ENCODE measurements around the gene PLCD1. TPM values are rescaled to one million over a fixed set of nuclear protein-coding genes. Genes with fewer than 3 reads are reported as not detected.

Gene PLCD1
- total RNA-seq, 1 experiment from 2014 or later: 13.5 TPM

DNA sequence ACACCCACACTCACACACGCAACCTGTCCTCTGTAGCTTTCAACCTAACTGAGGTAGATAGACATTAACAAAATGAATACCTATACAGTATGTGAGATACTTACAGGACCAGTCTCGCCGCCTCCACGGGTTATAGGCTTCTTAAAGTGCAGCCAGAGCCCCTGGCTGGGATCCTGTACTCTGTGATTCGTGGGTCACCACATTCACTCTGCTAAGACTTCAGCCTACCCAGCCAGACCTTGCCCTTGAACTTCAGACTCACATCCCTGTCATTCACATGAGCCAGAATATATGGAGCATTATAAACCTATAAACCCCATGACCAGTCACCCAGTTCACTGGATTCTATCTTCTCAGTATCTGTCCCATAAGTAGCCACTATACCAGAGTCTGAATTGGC lies 11.0 kb upstream of the PLCD1 start:
- POLR2A ChIA-PET (ENCODE audit: unreplicated experiment): interaction anchor here (0.6 kb wide), 1 partner anchor 146 kb away, joined by 19 read pairs; no protein-coding TSS in a partner anchor
- intact Hi-C loops (cut with micrococcal nuclease; ENCODE audit: unreplicated experiment): loop anchor here (1.0 kb wide), 1 partner anchor 36 kb away; no protein-coding TSS in a partner anchor
- TF ChIP-seq, protein P1, sequence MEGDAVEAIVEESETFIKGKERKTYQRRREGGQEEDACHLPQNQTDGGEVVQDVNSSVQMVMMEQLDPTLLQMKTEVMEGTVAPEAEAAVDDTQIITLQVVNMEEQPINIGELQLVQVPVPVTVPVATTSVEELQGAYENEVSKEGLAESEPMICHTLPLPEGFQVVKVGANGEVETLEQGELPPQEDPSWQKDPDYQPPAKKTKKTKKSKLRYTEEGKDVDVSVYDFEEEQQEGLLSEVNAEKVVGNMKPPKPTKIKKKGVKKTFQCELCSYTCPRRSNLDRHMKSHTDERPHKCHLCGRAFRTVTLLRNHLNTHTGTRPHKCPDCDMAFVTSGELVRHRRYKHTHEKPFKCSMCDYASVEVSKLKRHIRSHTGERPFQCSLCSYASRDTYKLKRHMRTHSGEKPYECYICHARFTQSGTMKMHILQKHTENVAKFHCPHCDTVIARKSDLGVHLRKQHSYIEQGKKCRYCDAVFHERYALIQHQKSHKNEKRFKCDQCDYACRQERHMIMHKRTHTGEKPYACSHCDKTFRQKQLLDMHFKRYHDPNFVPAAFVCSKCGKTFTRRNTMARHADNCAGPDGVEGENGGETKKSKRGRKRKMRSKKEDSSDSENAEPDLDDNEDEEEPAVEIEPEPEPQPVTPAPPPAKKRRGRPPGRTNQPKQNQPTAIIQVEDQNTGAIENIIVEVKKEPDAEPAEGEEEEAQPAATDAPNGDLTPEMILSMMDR (conservative IDR thresholded peaks at IDR 0.05): no peak
- TF ChIP-seq EZH2 (IDR thresholded peaks at IDR 0.05; ENCODE audit: low read depth): no peak

DNA sequence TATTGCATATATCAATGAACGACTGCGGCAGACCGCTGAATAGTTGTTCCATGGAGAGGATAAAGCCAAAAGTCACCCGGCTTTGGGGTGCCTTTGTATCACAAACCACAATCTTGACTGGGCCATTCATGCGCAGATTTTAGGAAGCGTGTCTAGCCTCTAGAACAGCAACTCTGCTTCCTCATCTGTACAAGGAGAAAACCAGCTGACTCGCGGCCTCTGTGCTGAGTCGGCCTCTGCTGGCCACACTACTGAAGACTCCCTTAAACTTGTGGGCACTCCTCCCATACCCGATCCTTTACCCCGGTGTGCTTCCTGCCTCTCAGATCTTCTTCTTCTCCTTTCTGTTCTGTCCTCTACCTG lies 10.4 kb upstream of the PLCD1 start:
- no peak overlapping the region for H3K27ac ChIP-seq
- TF ChIP-seq, protein P1 (conservative IDR thresholded peaks at IDR 0.05): no peak
- no peak for TF ChIP-seq EZH2 (IDR thresholded peaks at IDR 0.05; ENCODE audit: low read depth)
- no peaks in the 10 kb centered on the region for H3K9me2 ChIP-seq (ENCODE audit: insufficient read depth)
- no peak overlapping the region for H3K4me3 ChIP-seq
- no peaks in the 10 kb centered on the region for H3K27me3 ChIP-seq (ENCODE audit: insufficient read depth, low read depth)
- H3K79me2 ChIP-seq (ENCODE audit: low read depth): no peaks in the 10 kb centered on the region
- no peaks in the 10 kb centered on the region for H3K9me3 ChIP-seq (ENCODE audit: insufficient read depth, low read depth)
- intact Hi-C loops (cut with micrococcal nuclease; ENCODE audit: unreplicated experiment): loop anchor here (1.0 kb wide), 1 partner anchor 36 kb away; no protein-coding TSS in a partner anchor
- H2AFZ ChIP-seq: no peak overlapping the region
- DNase-seq: peak in 1 of 2 experiments; percentile 37
- H3F3A ChIP-seq (ENCODE audit: insufficient read depth, low read depth): no peaks in the 10 kb centered on the region
- POLR2A ChIA-PET (ENCODE audit: unreplicated experiment): no interaction called here
- BruUV-seq (replicated peaks): no TSS peak
- no peaks in the 10 kb centered on the region for H4K20me1 ChIP-seq (ENCODE audit: insufficient read depth)
- H3K4me1 ChIP-seq (replicated peaks; ENCODE audit: insufficient read depth): peaks cover 5% of the 10 kb centered on the region; the same call in 1 of the 2 replicates
- H3K4me2 ChIP-seq: no peak overlapping the region; the same call in 1 of the 2 replicates
- H3K36me3 ChIP-seq (ENCODE audit: low read depth): no peaks in the 10 kb centered on the region
- CTCF ChIA-PET: no interaction called here

More for the DNA sequence above, 11.0 kb upstream of the PLCD1 start:
- H3K27me3 ChIP-seq (ENCODE audit: insufficient read depth, low read depth): no peaks in the 10 kb centered on the region
- DNase-seq: no peak
- no TSS peak for BruUV-seq (replicated peaks)
- no peaks in the 10 kb centered on the region for H3K9me3 ChIP-seq (ENCODE audit: insufficient read depth, low read depth)
- no peak overlapping the region for H3K4me2 ChIP-seq
- H3K9me2 ChIP-seq (ENCODE audit: insufficient read depth): no peaks in the 10 kb centered on the region
- H3F3A ChIP-seq (ENCODE audit: insufficient read depth, low read depth): no peaks in the 10 kb centered on the region
- no peaks in the 10 kb centered on the region for H4K20me1 ChIP-seq (ENCODE audit: insufficient read depth)
- H3K79me2 ChIP-seq (ENCODE audit: low read depth): no peaks in the 10 kb centered on the region
- no peak overlapping the region for H3K27ac ChIP-seq
- H3K4me3 ChIP-seq: no peak overlapping the region
- CTCF ChIA-PET: no interaction called here
- no peaks in the 10 kb centered on the region for H3K36me3 ChIP-seq (ENCODE audit: low read depth)
- peaks cover 5% of the 10 kb centered on the region; the same call in 1 of the 2 replicates for H3K4me1 ChIP-seq (replicated peaks; ENCODE audit: insufficient read depth)
- no peak overlapping the region for H2AFZ ChIP-seq

DNA sequence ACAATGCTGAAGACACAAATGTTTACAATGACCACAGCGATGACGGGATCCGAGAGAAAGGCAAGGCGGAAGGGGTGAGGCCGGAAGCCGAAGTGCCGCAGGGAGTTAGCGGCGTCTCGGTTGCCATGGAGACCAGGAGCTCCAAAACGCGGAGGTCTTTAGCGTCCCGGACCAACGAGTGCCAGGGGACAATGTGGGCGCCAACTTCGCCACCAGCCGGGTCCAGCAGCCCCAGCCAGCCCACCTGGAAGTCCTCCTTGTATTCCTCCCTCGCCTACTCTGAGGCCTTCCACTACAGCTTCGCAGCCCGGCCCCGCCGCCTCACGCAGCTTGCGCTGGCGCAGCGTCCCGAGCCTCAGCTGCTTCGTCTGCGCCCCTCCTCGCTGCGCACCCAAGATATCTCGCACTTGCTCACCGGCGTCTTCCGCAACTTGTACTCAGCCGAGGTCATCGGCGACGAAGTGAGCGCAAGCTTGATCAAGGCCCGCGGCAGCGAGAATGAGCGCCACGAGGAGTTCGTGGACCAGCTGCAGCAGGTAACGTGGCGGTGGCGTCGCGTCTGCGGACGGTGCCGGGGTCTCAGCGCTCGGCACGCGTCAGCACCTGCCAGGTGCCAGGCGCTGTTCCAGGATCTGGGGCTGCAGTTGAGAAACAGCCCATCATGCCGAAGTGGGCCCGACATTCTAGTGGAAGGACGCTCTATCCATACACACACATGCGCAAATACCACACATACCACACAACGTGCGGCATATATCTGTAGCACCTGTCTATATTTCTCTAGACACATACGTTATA lies 9.9 kb upstream of the PLCD1 start, which contains the start of gene DLEC1:
TSS of gene DLEC1 (plus strand) at position 108 of the 798 bp plus-strand sequence. CDS start at position 126, 18 bp downstream.
- H3K4me3 ChIP-seq: peak within 1 kb of the TSS; percentile 49
- ChIA-PET POLR2A (ENCODE audit: unreplicated experiment) (interaction anchor here (0.7 kb wide), 1 partner anchor 1046 kb away, joined by 4 read pairs; the partner anchor contains the start of gene EPM2AIP1), CTCF (no interaction called here)
- no peaks in the 10 kb centered on the region for H3K36me3 ChIP-seq (ENCODE audit: low read depth)
- H2AFZ ChIP-seq: peak within 1 kb of the TSS; percentile 55; the same call in 1 of the 2 replicates
- H3F3A ChIP-seq (ENCODE audit: insufficient read depth, low read depth): no peaks in the 10 kb centered on the region
- H3K79me2 ChIP-seq (ENCODE audit: low read depth): no peaks in the 10 kb centered on the region
- no TSS peak for BruUV-seq (replicated peaks)
- no peaks in the 10 kb centered on the region for H3K27me3 ChIP-seq (ENCODE audit: insufficient read depth, low read depth)
- H3K4me2 ChIP-seq: peak within 1 kb of the TSS; percentile 72
- DNase-seq: peak; percentile 54 to 63
- TF ChIP-seq EZH2 (IDR thresholded peaks at IDR 0.05; ENCODE audit: low read depth): no peak
- TF ChIP-seq, protein P1 (conservative IDR thresholded peaks at IDR 0.05): no peak
- H3K4me1 ChIP-seq (replicated peaks; ENCODE audit: insufficient read depth): peaks cover 5% of the 10 kb centered on the region; the same call in 1 of the 2 replicates
- H3K27ac ChIP-seq: no peak within 1 kb of the TSS
- no peaks in the 10 kb centered on the region for H3K9me3 ChIP-seq (ENCODE audit: insufficient read depth, low read depth)
- intact Hi-C loops (cut with micrococcal nuclease; ENCODE audit: unreplicated experiment): no loop called here
- no peaks in the 10 kb centered on the region for H4K20me1 ChIP-seq (ENCODE audit: insufficient read depth)
- no peaks in the 10 kb centered on the region for H3K9me2 ChIP-seq (ENCODE audit: insufficient read depth)
